Fibroblast of lung (primary cell): ENCODE results near the gene SETX. TPM values are rescaled to one million over a fixed set of nuclear protein-coding genes. Genes with fewer than 3 reads are reported as not detected.

Source experiments
- DNase-seq, 2 donors: peaks; one replicate each; pipeline versions ENCODE4 v3.0.0 to v3.0.0-alpha.2; 2010; ENCODE audit warnings: low read depth in 2 of 2
- H2AFZ ChIP-seq: 2 replicates; pipeline ENCODE4 v1.5.1; 2012; ENCODE audit warnings: low read length, control low read depth, inconsistent platforms
- H3K27ac ChIP-seq: 2 replicates; pipeline ENCODE4 v1.5.1; 2011; ENCODE audit warnings: low read length, control low read depth; ENCODE audit not compliant: insufficient read depth
- H3K27me3 ChIP-seq: 2 replicates; pipeline ENCODE4 v1.5.1; 2011; ENCODE audit warnings: mild to moderate bottlenecking, low read length; ENCODE audit not compliant: control insufficient read depth, insufficient read depth
- H3K36me3 ChIP-seq: 2 replicates; pipeline ENCODE4 v1.5.1; 2011; ENCODE audit warnings: low read length; ENCODE audit not compliant: control insufficient read depth, insufficient read depth
- H3K4me1 ChIP-seq: 2 replicates; pipeline ENCODE4 v1.5.1; 2011; ENCODE audit warnings: low read length; ENCODE audit not compliant: control insufficient read depth, insufficient read depth; ENCODE audit errors: extremely low read depth
- H3K4me2 ChIP-seq: 2 replicates; pipeline ENCODE4 v1.5.1; 2011; ENCODE audit warnings: low read length, control low read depth; ENCODE audit not compliant: insufficient read depth; ENCODE audit errors: extremely low read depth
- H3K4me3 ChIP-seq, 4 experiments: fragments of 200-600 bp in 1 of 4; sonication (generic) in 1 of 4; replicated peaks in 1 of 4; 2 replicates each; pipeline ENCODE4 v1.5.1; 2011 to 2016; ENCODE audit warnings: low read length in 4 of 4, low read depth in 3 of 4, mild to moderate bottlenecking in 3 of 4, control low read depth in 2 of 4, inconsistent platforms in 1 of 4, mixed read lengths in 1 of 4; ENCODE audit not compliant: insufficient read depth in 1 of 4; ENCODE audit errors: control extremely low read depth in 1 of 4
- H3K79me2 ChIP-seq: 2 replicates; pipeline ENCODE4 v1.5.1; 2012; ENCODE audit warnings: mild to moderate bottlenecking, low read length, inconsistent platforms; ENCODE audit not compliant: control insufficient read depth, insufficient read depth
- H3K9ac ChIP-seq: 2 replicates; pipeline ENCODE4 v1.5.1; 2011; ENCODE audit warnings: mild to moderate bottlenecking, low read length, control low read depth; ENCODE audit not compliant: insufficient read depth
- H3K9me3 ChIP-seq: 2 replicates; pipeline ENCODE4 v1.5.1; 2012; ENCODE audit warnings: low read depth, low read length; ENCODE audit not compliant: control insufficient read depth, insufficient read depth
- H4K20me1 ChIP-seq: 2 replicates; pipeline ENCODE4 v1.5.1; 2011; ENCODE audit warnings: low read length; ENCODE audit not compliant: control insufficient read depth, insufficient read depth; ENCODE audit errors: extremely low read depth
- EZH2 ChIP-seq: IDR thresholded peaks from 2 replicates; pipeline ENCODE4 v1.5.1; 2012; ENCODE audit warnings: low read length, control low read depth, mild to moderate bottlenecking; ENCODE audit errors: missing control alignments
- polyA plus RNA-seq, 2 donors: library from polyadenylated mRNA; depleted of rRNA in 1 of 2; stranded (reverse) in 1 of 2; unstranded in 1 of 2; fragments of >200 nt; gene quantifications; 2 replicates each; pipeline ENCODE4 v1.2.1, GENCODE V29; 2011 to 2012; ENCODE audit warnings: missing spikeins in 1 of 2
- total RNA-seq: library from RNA; depleted of rRNA; stranded (reverse); fragments of >200 nt; gene quantifications from 2 replicates; pipeline ENCODE4 v1.2.1, GENCODE V29; 2014
- TF ChIP-seq, protein P1 (sequence below), 2 donors: IDR thresholded peaks in 1 of 2; conservative IDR thresholded peaks in 1 of 2; 1 replicate in 1 of 2; 2 replicates in 1 of 2; pipeline ENCODE4 v1.5.1; 2011 to 2012; ENCODE audit warnings: low read length in 2 of 2, control low read depth in 1 of 2, inconsistent platforms in 1 of 2, low read depth in 1 of 2, mild to moderate bottlenecking in 1 of 2

Gene SETX
- total and polyA plus RNA-seq, 2 donors (not counting 1 experiment from before 2014, with no cell fraction given), result 31.5 to 78.3 TPM

GRCh38 chr9:132324425-132324824 is 30.4 kb downstream of the SETX start:
- Histone ChIP-seq H4K20me1 (no peaks in the 10 kb centered on the region), H3K4me2 (no peak overlapping the region), H2AFZ (no peak overlapping the region), H3K4me1 (no peaks in the 10 kb centered on the region), H3K27me3 (no peaks in the 10 kb centered on the region), H3K79me2 (peaks cover 14% of the 10 kb centered on the region), H3K36me3 (peaks cover 12% of the 10 kb centered on the region), H3K9me3 (no peaks in the 10 kb centered on the region), H3K9ac (no peak overlapping the region), H3K4me3 (no peak overlapping the region), H3K27ac (no peak overlapping the region)
- TF ChIP-seq EZH2, result no peak
- TF ChIP-seq, protein P1, sequence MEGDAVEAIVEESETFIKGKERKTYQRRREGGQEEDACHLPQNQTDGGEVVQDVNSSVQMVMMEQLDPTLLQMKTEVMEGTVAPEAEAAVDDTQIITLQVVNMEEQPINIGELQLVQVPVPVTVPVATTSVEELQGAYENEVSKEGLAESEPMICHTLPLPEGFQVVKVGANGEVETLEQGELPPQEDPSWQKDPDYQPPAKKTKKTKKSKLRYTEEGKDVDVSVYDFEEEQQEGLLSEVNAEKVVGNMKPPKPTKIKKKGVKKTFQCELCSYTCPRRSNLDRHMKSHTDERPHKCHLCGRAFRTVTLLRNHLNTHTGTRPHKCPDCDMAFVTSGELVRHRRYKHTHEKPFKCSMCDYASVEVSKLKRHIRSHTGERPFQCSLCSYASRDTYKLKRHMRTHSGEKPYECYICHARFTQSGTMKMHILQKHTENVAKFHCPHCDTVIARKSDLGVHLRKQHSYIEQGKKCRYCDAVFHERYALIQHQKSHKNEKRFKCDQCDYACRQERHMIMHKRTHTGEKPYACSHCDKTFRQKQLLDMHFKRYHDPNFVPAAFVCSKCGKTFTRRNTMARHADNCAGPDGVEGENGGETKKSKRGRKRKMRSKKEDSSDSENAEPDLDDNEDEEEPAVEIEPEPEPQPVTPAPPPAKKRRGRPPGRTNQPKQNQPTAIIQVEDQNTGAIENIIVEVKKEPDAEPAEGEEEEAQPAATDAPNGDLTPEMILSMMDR (conservative IDR thresholded peaks at IDR 0.05 in 1 of 2, IDR thresholded peaks at IDR 0.05 in 1 of 2; ENCODE audit: low read depth in 1 of 2, low read length in 2 of 2), result no peak
- no peak for DNase-seq

GRCh38 chr9:132319421-132320110 is 35.2 kb downstream of the SETX start:
- Histone ChIP-seq H3K36me3 (peaks cover 9% of the 10 kb centered on the region), H3K4me1 (no peaks in the 10 kb centered on the region), H3K79me2 (peaks cover 23% of the 10 kb centered on the region), H3K9me3 (no peaks in the 10 kb centered on the region), H2AFZ (no peak overlapping the region), H3K27ac (no peak overlapping the region), H3K27me3 (no peaks in the 10 kb centered on the region), H3K4me2 (no peak overlapping the region), H3K4me3 (no peak overlapping the region), H3K9ac (no peak overlapping the region), H4K20me1 (no peaks in the 10 kb centered on the region)
- peak in 1 of 2 donors; percentile 65 for DNase-seq
- TF ChIP-seq, protein P1 (conservative IDR thresholded peaks at IDR 0.05 in 1 of 2, IDR thresholded peaks at IDR 0.05 in 1 of 2; ENCODE audit: low read depth in 1 of 2, low read length in 2 of 2), result no peak
- TF ChIP-seq EZH2, result no peak

DNA sequence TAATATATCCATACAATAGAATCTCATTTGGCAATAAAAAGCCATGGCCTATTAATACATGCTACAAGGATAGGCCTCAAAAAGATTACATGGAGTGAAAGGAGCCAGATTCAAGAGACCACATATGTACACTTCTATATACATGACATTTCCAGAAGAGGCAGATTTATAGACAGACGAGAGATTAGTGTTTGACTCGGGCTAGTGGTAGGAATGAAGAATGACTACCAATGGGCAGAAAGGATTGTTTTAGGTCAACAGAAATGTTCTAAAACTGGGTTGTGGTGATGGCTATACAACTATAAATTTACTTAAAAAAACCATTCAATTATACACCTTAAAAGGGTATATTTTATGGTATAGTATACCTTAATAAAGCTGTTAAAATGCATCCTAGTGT is 41.9 kb downstream of the SETX start:
- Histone ChIP-seq H4K20me1 (no peaks in the 10 kb centered on the region), H3K9ac (no peak overlapping the region), H3K27me3 (no peaks in the 10 kb centered on the region), H3K36me3 (no peaks in the 10 kb centered on the region), H3K4me1 (no peaks in the 10 kb centered on the region), H2AFZ (no peak overlapping the region), H3K27ac (no peak overlapping the region), H3K79me2 (peaks cover 10% of the 10 kb centered on the region), H3K9me3 (no peaks in the 10 kb centered on the region), H3K4me3 (no peak overlapping the region), H3K4me2 (no peak overlapping the region)
- TF ChIP-seq, protein P1 (conservative IDR thresholded peaks at IDR 0.05 in 1 of 2, IDR thresholded peaks at IDR 0.05 in 1 of 2; ENCODE audit: low read depth in 1 of 2, low read length in 2 of 2), result peak; percentile 18 to 37
- TF ChIP-seq EZH2, result no peak
- no peak for DNase-seq
